Ramos (cell line): ENCODE measurements around the gene GSTP1.
"Not testable (repeated sequence)": the region's sequence is repeated elsewhere in the genome, so short reads cannot be mapped to it uniquely, and the experiment has no call there.

Source experiments
- in situ Hi-C: fragments of 300-500 bp; cut with MboI; formaldehyde crosslinking; loops from one replicate; pipeline ENCODE4 v1.14.3; 2022; ENCODE audit warnings: low sequenced_read_pairs; ENCODE audit not compliant: unreplicated experiment

Gene GSTP1

DNA sequence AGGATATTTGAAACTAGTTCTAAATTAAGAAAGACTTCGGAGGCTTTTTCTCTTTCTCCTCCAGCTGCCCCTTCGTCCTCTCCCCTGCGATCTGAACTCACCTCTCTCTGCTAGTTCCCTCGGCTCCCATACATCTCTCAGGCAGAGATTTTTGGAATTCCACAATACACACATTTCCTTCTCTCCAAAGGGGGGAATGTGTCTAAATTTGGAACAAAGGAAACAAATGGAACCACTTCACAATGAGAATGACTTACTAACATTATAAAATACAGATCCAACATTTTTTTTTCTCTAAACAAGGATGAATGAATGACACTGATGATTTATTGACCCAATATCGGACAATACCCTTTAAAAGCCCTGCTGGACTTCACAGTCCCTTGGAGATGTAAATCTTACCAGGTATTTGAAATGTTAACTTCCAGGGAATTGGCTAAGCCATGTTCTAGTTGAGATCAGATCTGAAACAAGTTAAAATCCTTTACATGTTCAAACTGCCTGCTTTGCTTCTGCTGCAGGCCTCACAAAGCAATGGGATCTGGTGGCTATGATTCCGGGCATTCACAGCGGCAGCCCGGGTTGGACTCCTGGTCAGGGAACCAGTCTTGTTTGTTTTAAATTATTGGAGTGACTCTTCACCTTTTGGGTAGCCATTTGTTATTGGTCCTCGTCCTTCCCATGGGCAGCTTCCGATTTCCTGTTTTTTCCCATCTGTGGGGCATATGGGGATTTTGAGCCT lies 20.5 kb upstream of the GSTP1 start:
- in situ Hi-C loops: no loop called here

DNA sequence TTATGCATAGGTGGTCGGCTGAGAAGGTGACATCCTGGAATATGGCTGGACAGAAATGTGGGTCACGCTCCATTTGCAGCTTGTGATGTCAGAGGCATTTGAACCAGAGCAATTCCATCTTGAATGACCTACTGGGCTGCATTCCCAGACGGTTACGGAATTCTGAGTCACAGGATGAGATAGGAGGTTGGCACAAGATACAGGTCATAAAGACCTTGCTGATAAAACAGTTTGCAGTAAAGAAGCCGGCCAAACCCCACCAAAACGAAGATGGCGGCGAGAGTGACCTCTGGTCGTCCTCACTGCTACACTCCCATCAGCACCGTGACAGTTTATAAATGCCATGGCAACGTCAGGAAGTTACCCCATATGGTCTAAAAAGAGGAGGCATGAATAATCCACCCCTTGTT lies 19.9 kb upstream of the GSTP1 start:
- in situ Hi-C loops: not testable (repeated sequence)

DNA sequence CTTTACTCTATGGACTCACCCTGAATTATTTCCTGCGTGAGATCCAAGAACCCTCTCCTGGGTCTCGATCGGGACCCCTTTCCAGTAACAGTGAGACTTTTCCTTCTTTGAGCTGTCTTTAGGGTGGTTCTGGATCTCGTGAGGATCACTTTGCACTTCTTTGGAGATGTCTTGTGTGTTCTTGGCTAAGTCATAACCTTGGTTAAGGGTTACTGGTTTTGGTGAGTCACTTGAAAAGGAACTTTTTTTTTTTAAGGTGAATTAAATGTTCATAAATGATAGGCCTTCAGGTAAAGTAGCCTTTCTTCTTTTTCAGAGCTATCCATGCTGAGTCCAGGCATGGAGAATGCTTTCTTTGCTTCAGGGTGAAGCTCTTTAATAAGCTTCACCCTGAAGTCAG lies 19.4 kb upstream of the GSTP1 start:
- in situ Hi-C loops: no loop called here

DNA sequence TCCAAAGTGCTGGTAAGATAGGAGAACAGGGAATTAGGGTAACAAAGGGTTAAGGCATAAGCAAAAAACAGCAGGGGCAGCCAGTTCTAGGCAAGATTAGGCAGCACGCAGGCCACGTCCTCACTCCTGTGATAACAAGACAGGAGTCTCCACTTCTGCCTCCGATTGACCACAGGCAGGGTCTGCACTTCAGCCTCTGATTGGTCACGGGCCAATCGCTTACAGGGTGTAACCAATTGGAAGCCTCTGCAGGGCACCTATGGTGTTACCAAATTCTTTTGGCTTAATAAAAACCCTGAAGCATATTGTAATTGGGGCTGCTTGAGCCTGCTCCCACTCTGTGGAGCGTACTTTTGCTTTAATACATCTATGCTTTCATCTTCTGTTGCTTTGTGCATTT lies 12.2 kb upstream of the GSTP1 start:
- in situ Hi-C loops: loop anchor here (10.0 kb wide), 1 partner anchor 223 kb away; no protein-coding TSS in a partner anchor

DNA sequence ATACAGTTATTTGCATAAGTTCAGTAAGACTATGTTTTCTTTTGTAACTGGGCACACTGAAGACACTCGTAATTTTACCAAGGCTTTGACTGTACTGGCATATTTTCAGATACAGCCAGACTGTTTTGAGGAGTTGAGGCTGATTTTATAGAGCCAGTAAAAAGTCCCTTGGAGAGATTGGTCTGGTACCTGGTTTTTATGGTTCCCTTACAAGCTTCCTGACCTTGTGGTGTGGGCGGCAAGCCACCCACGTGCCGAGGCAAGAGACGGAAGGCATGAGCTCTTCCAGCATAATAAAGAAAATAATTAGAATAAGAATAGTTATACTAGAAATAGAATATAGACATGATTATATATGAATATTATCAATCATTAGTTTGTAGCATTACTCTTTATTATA lies 11.3 kb upstream of the GSTP1 start:
- in situ Hi-C loops: loop anchor here (10.0 kb wide), 1 partner anchor 222 kb away; no protein-coding TSS in a partner anchor

DNA sequence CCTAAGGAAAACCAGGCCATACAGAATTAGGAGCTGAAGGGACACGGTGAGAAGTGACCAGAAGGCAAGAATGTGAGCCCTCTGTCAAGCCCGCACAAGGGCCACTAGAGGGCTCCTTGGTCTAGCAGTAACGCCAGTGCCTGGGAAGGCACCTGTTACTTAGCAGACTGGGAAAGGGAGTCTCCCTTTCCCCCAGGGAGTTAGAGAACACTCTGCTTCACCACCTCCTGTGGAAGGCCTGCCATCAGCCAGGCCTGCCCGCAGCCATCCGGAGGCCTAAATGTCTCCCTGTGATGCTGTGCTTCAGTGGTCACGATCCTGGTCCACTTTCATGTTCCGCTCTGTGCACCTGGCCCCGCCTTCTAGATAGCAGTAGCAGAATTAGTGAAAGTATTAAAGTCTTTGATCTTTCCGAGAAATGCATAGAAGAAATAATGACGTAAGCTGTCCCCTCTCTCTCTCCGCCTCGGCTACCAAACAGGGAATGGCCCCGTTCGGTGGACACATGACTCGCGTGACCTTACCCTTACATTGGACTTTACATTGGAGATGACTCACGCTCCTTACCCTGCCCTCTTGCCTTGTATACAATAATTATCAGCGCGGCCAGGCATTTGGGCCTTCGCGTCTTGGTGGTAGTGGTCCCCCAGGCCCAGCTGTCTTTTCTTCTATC lies 10.7 kb upstream of the GSTP1 start:
- in situ Hi-C loops: loop anchor here (10.0 kb wide), 1 partner anchor 222 kb away; no protein-coding TSS in a partner anchor

DNA sequence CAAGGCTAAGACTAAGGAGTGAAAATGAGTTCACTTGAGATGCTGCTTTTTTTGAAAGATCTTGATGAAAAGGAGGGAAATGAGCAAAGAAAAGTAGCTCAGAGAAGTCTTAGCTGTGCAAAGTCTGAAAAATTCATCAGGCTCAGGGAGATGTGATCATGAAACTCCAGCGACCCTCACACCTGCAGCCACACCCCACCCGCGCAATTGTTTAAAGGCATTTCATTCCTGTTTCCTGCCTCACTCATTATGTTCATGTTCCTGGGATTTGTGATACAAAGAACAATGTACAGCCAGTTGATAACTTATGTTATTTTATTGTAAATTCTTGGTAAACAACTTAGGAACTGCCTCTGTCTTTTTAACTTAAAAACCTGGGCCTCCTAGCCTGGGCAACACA lies 8.7 kb upstream of the GSTP1 start:
- in situ Hi-C loops: loop anchor here (10.0 kb wide), 1 partner anchor 220 kb away; no protein-coding TSS in a partner anchor

DNA sequence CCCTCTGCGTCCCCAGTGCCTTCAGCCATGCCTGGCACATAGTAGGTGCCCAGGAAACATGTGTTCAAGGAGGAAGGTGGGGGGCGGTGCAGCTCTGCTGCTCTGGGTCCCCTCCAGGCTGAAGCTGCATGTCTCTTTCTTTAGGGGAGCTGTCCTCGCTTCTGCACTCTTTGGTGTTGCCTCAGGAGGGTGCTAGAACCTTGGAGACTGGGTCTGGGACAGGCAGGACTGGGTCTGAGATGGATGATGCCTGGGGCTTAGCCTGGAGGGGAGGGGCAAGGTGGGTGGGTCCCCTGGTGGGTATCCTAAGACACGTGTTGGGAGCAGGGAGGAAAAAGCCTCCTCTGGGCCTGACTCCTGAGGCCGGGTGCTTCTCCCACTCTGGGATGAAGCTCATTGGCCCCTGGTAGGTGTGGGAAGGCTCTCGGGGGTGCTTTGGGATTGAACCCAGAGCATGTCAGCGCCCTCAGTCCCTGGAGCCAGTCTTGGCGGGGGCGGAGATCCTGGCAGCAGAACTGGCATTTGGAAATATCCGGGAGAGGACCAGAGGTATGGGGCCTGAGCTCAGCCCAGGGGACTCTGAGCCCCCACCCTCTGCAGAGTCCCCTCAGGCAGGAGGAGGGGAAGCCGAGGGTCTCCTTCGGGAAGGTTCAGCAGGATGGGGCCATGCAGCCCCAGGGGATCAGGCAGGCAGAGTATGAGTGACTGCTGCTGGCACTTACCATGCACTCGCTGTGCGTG lies 6.7 kb upstream of the GSTP1 start:
- in situ Hi-C loops: loop anchor here (10.0 kb wide), 1 partner anchor 218 kb away; no protein-coding TSS in a partner anchor

DNA sequence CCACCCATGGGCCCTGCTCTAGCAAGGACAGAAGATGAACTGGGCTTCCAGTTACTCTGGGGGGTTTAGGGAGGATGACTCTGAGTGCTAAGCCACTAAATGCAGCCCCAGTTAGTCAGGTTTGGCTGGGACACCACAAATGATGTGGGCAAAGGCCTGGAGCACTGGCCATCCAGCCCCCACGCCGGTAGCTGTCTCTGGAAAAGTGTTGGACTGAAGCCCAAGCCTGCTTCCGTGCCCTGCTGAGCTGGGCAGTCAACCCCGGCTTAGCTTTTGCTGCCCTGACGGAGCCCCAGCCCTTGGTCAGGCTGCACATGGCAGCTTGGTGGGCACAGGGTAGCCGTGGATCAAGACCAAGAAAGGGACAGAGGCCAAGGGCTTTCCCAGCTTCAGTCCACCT lies 5.7 kb upstream of the GSTP1 start:
- in situ Hi-C loops: loop anchor here (10.0 kb wide), 1 partner anchor 217 kb away; no protein-coding TSS in a partner anchor

DNA sequence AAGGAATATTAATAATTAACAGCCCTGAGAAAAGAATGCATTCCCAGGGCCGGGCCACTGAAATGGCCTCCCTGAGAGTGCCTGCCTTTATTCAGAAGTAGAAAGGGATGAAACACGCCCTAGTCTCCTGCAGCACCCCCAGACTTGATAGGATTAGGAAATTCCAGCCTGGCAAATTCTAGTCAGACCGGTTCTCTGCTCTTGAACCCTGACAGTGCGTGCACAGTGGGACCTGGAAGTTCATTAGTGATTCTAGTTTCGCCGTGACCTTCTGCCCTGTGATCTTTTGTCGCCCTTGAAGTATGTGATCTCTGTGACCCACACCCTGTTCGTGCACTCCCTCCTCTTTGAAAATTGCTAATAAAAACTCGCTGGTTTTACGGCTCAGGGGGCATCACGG lies 2.1 kb upstream of the GSTP1 start:
- in situ Hi-C loops: no loop called here

DNA sequence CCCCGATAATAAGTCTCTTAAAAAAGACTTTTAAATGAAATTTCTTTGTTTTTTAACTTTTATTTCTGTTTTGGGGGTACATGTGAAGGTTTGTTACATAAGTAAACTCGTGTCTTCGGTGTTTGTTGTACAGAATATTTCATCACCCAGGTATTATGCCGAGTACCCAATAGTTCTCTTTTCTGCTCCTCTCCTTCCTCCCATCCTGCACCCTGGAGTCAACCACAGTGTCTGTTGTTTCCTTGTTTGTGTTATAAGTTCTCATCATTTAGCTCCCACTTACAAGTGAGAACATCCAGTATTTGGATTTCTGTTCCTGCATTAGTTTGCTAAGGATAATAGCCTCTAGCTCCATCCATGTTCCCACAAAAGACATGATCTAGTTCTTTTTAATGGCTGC lies 1.6 kb upstream of the GSTP1 start:
- in situ Hi-C loops: no loop called here

DNA sequence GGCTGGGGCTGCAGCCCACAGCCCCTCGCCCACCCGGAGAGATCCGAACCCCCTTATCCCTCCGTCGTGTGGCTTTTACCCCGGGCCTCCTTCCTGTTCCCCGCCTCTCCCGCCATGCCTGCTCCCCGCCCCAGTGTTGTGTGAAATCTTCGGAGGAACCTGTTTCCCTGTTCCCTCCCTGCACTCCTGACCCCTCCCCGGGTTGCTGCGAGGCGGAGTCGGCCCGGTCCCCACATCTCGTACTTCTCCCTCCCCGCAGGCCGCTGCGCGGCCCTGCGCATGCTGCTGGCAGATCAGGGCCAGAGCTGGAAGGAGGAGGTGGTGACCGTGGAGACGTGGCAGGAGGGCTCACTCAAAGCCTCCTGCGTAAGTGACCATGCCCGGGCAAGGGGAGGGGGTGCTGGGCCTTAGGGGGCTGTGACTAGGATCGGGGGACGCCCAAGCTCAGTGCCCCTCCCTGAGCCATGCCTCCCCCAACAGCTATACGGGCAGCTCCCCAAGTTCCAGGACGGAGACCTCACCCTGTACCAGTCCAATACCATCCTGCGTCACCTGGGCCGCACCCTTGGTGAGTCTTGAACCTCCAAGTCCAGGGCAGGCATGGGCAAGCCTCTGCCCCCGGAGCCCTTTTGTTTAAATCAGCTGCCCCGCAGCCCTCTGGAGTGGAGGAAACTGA lies 731 bp downstream of the GSTP1 start:
- in situ Hi-C loops: no loop called here

DNA sequence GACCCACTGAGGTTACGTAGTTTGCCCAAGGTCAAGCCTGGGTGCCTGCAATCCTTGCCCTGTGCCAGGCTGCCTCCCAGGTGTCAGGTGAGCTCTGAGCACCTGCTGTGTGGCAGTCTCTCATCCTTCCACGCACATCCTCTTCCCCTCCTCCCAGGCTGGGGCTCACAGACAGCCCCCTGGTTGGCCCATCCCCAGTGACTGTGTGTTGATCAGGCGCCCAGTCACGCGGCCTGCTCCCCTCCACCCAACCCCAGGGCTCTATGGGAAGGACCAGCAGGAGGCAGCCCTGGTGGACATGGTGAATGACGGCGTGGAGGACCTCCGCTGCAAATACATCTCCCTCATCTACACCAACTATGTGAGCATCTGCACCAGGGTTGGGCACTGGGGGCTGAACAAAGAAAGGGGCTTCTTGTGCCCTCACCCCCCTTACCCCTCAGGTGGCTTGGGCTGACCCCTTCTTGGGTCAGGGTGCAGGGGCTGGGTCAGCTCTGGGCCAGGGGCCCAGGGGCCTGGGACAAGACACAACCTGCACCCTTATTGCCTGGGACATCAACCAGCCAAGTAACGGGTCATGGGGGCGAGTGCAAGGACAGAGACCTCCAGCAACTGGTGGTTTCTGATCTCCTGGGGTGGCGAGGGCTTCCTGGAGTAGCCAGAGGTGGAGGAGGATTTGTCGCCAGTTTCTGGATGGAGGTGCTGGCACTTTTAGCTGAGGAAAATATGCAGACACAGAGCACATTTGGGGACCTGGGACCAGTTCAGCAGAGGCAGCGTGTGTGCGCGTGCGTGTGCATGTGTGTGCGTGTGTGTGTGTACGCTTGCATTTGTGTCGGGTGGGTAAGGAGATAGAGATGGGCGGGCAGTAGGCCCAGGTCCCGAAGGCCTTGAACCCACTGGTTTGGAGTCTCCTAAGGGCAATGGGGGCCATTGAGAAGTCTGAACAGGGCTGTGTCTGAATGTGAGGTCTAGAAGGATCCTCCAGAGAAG lies 1.6 kb downstream of the GSTP1 start:
- in situ Hi-C loops: no loop called here

DNA sequence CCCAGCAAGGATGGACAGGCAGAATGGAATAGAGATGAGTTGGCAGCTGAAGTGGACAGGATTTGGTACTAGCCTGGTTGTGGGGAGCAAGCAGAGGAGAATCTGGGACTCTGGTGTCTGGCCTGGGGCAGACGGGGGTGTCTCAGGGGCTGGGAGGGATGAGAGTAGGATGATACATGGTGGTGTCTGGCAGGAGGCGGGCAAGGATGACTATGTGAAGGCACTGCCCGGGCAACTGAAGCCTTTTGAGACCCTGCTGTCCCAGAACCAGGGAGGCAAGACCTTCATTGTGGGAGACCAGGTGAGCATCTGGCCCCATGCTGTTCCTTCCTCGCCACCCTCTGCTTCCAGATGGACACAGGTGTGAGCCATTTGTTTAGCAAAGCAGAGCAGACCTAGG lies 2.3 kb downstream of the GSTP1 start:
- in situ Hi-C loops: no loop called here

DNA sequence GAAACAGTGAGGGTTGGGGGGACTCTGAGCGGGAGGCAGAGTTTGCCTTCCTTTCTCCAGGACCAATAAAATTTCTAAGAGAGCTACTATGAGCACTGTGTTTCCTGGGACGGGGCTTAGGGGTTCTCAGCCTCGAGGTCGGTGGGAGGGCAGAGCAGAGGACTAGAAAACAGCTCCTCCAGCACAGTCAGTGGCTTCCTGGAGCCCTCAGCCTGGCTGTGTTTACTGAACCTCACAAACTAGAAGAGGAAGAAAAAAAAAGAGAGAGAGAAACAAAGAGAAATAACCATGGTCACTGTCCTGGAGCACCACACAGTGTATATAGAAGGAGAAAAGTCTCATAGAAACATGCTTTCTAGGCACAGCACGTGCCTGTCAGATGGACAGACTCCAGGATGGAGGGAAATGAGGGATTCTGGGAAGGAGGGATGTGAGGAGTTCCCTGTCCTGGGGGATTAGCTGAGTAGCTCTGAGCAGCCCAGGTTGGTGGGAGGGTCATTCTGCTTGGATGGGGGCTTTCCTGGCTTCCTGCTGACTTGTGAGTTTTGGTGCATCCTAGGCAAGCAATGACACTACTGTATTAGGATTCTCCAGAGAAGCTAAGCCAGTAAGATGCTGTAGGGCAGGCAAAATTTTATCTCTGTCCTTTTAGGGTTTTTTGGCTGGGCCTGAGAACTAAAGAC lies 3.1 kb downstream of the GSTP1 start:
- in situ Hi-C loops: no loop called here

DNA sequence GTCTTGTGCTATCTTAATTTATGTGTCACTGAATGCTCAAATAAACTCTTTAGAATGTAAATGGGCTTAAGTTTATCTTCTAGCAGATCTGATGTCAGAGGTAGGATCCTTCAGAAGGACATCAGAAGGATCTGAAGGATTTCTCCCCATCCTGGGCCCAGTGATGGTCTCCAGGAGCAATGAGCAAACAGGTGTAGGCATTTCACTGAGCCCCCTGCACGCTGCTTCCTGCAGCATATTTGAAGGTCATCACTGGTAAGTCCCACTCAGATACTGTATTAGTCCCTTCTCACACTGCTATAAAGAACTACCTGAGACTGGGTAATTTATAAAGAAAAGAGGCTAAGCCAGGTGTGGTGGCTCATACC lies 4.5 kb downstream of the GSTP1 start:
- in situ Hi-C loops: no loop called here

DNA sequence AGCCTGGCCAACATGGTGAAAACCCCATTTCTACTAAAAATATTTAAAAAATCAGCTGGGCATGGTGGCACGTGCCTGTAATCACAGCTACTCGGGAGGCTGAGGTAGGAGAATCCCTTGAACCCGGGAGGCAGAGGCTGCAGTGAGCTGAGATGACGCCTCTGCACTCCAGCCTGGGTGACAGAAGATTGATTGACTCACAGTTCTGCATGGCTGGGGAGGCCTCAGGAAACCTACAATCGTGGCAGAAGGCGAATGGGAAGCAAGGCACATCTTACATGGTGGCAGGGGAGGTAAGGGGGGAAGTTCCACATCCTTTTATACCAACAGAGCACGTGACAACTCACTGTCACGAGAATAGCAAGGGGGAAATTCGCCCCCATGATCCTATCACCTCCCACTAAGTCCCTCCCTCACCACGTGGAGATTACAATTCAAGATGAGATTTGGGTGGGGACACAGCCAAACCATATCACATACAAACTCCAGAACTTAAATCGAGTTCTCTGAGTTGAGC lies 5.3 kb downstream of the GSTP1 start:
- in situ Hi-C loops: not testable (repeated sequence)

DNA sequence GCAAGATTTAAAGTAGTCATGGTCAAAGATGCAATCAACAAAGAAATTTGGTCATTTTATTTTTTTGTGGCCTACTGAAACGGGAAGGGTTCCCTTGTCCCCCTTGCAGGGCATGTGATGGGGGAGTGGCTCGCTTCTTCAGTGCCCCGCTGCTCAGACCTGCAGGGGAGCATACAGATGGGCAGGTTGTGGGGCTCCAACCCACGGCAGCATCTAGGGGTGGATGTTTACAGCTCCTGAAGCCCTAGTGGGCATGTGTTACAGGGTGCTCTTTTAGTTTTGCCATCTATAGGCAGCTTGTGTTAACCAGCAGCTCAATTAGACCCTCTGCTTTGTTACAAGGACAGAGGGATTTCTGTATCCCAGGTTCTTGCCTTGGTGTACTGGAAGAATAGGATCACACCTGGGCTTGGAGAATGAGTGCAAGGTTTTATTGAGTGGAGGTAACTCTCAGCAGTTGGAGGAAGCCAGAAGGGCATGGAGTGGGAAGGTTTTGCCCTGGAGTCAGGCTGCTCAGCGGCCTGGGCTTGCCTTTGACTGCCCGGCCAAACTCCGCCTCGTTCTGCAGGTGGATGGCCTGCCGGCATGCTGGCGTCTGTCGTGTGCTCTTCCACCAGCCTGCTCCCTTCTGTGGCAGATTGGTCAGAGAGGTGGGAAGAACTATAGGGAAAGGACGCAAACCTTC lies 9.4 kb downstream of the GSTP1 start:
- in situ Hi-C loops: no loop called here
